GM18517 (cell line): ENCODE results near the gene UBTF.

ENCODE experiments used
- ATAC-seq: cut with Tn5 transposase; IDR thresholded peaks from one replicate; pipeline ENCODE4 v1.9.1; 2021; ENCODE audit warnings: mild to moderate bottlenecking, moderate library complexity; ENCODE audit not compliant: unreplicated experiment

Gene UBTF

DNA sequence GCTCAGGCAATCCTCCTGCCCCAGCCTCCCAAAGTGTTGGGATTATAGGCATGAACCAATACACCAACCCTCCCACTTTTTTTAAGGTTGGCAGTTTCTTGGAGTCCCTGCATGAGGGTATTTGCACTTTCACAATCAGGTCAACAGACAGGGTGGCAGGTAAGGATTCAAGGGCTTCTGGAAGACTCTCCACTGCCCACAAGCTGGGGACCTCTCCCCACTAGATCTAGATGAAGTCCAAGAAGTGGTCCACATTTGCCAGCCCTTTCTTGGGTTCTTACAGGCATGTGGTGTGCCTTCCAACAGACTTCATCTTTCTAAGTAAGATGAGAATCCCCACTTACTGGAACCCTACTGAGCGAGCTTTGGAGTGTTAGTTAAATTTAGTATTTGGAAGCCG lies 45.0 kb downstream of the UBTF start:
- no peak for ATAC-seq

DNA sequence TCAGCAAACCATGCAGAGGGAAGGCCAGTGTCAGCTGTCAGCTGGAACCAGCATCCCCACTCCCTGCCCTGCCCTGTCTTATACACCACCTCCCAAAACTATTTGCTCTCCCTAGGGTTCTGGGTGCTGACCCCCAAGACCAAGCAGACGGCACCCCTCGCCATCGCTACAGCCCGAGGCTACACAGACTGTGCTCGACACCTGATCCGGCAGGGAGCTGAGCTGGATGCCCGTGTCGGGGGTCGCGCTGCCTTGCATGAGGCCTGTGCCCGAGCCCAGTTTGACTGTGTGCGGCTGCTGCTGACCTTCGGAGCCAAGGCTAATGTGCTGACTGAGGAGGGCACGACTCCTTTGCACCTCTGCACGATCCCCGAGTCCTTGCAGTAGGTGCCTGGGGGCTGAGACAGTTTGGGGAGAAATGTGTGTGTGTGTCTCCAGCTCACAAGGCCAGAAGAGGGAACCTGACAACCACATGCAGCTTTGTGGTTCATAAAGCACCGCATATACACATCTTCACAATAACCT lies 47.5 kb downstream of the UBTF start:
- no peak for ATAC-seq

DNA sequence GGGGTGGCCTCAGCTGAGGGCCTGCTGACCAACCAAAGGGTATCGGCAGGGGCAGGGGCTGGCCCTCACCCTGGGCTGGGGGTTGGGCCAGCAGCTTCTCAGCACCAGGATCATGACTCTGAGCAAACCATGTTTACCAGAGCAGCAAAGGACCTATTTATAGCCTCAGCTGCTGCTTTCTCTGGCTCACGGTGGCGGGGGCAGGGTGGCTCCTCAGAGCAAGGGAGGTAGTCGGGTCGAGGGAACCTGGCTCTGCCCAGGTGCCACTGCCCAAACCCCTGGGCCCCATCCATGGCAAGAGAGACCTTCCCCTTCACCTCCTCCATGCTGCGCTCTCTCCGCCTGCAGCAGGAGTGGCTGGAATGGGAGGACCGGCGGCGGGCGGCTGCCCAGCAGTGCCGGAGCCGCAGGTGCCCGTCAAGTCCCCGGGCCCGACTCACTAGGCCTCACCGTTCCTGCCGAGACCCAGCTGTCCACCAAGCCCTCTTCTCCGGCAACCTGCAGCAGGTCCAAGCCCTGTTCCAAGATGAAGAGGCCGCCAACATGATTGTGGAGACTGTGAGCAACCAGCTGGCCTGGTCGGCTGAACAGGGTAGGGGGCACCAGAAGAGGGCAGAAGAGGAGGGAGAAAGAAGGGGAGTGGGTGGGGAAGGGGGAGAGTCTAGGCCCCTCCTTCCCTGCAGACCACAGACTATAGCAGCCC lies 48.8 kb downstream of the UBTF start, which contains the start of gene ASB16:
Gene ASB16, plus strand, starts transcription at position 206 of the 703 bp plus-strand sequence. Its CDS starts 86 bp downstream, at position 292.
- no peak for ATAC-seq

DNA sequence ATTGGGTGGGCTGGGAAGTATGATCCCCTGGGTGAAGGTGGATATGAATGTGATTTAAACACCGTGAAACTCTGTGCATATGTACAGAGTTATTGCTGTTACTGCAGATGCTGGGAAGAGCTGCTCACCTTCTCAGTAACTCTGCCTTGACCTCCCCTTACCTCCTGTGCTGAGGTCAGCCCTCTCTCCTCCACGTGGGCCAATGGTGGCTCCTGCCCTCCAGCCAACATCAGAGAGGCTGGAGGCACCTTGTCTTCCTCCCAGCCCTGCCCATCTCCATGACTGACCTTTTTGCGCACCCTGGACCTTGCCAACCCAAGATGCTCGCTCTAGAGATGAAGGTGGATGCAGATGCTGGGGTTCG lies 49.4 kb downstream of the UBTF start:
- no peak for ATAC-seq

DNA sequence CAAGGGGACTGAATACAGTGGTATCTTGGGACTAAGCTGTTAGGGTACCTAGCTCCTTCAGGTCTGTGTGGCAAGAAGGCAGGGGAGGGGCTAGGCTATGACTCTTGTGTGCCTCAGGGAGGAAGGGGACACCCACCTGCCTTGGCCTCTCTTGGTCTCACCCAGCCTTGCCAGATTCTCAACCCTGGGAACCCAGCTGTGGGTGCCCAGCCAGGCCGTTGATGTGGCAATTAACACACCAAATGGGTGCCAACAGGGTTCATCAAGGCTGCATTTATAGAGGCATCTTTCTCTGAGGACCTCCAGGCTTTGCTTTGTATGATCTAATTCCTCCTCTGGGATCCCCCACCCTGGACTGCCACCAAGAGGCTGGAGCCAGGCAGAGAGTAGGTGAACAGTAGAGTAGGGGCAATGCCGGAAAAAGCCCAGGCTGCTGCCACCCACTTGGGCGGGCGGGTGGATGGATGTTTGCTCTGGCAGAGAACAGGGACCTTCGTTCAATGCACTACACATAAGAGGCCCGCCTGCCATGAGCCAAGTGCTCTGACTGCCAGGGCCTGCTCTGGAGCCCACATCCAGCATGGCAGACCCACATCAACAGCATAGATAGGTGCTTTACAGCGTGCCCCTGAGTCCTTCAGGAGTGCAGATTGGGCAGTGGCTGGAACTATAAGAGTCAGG lies 52.2 kb downstream of the UBTF start:
- ATAC-seq: no peak

DNA sequence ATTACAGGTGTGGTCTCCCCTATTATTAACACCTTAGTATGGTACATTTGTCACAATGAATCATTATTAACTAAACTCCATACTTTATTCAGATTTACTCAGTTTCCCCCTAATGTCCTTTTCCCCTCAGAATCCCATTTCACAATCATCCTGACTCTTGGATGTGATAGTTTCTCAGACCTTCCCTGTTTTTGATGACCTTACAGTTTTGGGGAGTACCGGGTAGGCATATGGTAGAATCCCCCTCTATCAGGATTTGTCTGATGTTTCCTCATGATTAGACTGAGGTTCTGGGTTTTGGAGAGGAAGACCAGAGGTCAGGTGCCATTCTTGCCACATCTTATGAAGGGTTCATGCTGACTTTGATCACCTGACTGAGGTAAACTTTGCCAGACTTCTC lies 55.0 kb downstream of the UBTF start:
- no peak for ATAC-seq

DNA sequence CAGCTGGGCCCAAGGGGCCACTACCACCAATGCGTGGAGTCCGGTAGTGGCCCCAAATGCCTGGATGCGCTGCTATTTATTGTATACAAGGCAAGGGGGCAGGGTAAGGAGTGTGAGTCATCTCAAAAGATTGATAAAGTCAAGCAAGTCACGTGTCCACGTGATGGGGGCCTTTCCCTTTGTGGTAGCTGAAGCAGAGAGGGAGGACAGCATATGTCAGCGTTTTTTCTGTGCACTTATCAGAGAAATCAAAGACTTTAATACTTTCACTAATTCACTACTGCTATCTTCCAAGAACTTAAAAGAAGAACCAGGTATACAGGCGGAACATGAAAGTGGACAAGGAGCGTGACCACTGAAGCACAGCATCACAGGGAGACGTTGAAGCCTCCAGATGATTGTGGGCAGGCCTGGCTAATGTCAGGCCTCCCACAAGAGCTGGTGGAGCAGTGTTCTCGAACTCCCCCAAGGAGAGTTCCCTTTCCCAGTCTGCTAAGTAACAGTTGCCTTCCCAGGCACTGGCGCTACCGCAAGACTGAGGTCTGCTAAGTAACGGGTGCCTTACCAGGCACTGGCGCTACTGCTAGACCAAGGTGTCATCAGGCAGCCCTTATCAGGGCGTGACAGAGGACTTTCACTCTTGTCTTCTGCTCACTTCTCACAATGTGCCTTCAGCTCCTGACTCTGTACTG lies 59.8 kb downstream of the UBTF start:
- no peak for ATAC-seq

DNA sequence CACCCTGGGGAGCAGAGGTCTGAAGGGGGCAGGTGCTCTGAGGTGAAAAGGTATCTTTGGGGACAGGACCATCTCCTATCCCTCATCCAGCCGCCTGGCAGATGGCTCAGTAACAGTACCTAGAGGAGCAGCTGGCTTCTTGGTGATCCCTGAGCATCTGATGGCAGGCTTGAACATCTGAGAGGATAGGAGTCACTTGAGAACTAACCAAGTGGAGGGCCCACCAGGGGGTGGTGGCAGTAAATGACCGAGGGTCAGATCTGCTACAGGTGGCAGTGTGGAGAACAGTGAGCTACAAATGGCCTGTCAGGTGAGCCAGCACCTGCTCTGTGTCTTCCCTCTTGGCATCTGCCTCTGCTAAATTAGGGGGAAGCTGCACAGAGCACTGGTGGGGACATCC lies 64.0 kb downstream of the UBTF start:
- ATAC-seq: no peak
